Measurements from ENCODE around the gene ETV5. TPM values are rescaled to one million over a fixed set of nuclear protein-coding genes. Genes with fewer than 3 reads are reported as not detected.

The ETV5 gene
- total and polyA plus RNA-seq, 12 donors, result 1.5 to 12.6 (median 5.3) TPM

- intact Hi-C loops (cut with DNase I), result no loop called here
- peak overlapping the region in 1 of 10 donors; percentile 43 for H3K27ac ChIP-seq
These were observed 12.6 kb downstream of the ETV5 start for GRCh38 chr3:186096290-186096689.

GRCh38 chr3:186095561-186096081 lies 13.3 kb downstream of the ETV5 start:
- ATAC-seq (peak in 6 of 8 donors; percentile 30 to 46 (median 38)), DNase-seq (no peak)
- Histone ChIP-seq H3K4me1 (peaks cover 3 to 57% (median 32%) of the 10 kb centered on the region in 9 donors), H3K36me3 (no peaks in the 10 kb centered on the region), H3K27me3 (peaks cover 0 to 5% (median 0%) of the 10 kb centered on the region in 7 donors), H3K4me3 (peak overlapping the region in 1 of 10 donors; percentile 0), H3K27ac (peak overlapping the region in 1 of 10 donors; percentile 43), H3K9me3 (no peaks in the 10 kb centered on the region)
- no peak for TF ChIP-seq CTCF (IDR thresholded peaks at IDR 0.05)
- intact Hi-C loops (cut with DNase I), result no loop called here
- WGBS, 2 donors, result 80 to 82% methylated on average over 8 of the region's 8 CpGs

More at GRCh38 chr3:186096290-186096689, 12.6 kb downstream of the ETV5 start:
- WGBS, 2 donors, result 83 to 91% methylated on average over 2 of the region's 2 CpGs
- Histone ChIP-seq H3K27me3 (peaks cover 0 to 5% (median 0%) of the 10 kb centered on the region in 7 donors), H3K9me3 (no peaks in the 10 kb centered on the region), H3K4me3 (no peak overlapping the region), H3K4me1 (peaks cover 3 to 57% (median 32%) of the 10 kb centered on the region in 9 donors), H3K36me3 (no peaks in the 10 kb centered on the region)
- DNase-seq, result no peak
- no peak for TF ChIP-seq CTCF (IDR thresholded peaks at IDR 0.05)
- no peak for ATAC-seq

GRCh38 chr3:186094696-186095425 lies 14.0 kb downstream of the ETV5 start:
- no peak for TF ChIP-seq CTCF (IDR thresholded peaks at IDR 0.05)
- DNase-seq, result no peak
- peaks cover 0 to 5% (median 0%) of the 10 kb centered on the region in 7 donors for H3K27me3 ChIP-seq
- no peak for ATAC-seq
- WGBS, 2 donors, result 89 to 91% methylated on average over 7 of the region's 7 CpGs
- no peaks in the 10 kb centered on the region for H3K9me3 ChIP-seq
- no peaks in the 10 kb centered on the region for H3K36me3 ChIP-seq
- peaks cover 3 to 57% (median 32%) of the 10 kb centered on the region in 9 donors for H3K4me1 ChIP-seq
- H3K27ac ChIP-seq, result peak overlapping the region in 2 of 10 donors; percentile 5 to 43
- H3K4me3 ChIP-seq, result no peak overlapping the region
- intact Hi-C loops (cut with DNase I), result no loop called here

GRCh38 chr3:186094271-186094670 lies 14.6 kb downstream of the ETV5 start:
- ATAC-seq, result no peak
- Histone ChIP-seq H3K27ac (peak overlapping the region in 1 of 10 donors; percentile 43), H3K4me3 (no peak overlapping the region), H3K27me3 (peaks cover 0 to 5% (median 0%) of the 10 kb centered on the region in 7 donors), H3K9me3 (no peaks in the 10 kb centered on the region), H3K36me3 (no peaks in the 10 kb centered on the region), H3K4me1 (peaks cover 3 to 55% (median 28%) of the 10 kb centered on the region in 9 donors)
- intact Hi-C loops (cut with DNase I), result no loop called here
- DNase-seq, result no peak
- no peak for TF ChIP-seq CTCF (IDR thresholded peaks at IDR 0.05)
- 82 to 89% methylated on average over 5 of the region's 5 CpGs for WGBS, 2 donors
